ENCODE data around the gene TBC1D5. TPM values are rescaled to one million over a fixed set of nuclear protein-coding genes. Genes with fewer than 3 reads are reported as not detected.
"Not testable (repeated sequence)": the region's sequence is repeated elsewhere in the genome, so short reads cannot be mapped to it uniquely, and the experiment has no call there.

TBC1D5 gene
- polyA plus RNA-seq, 2 of the 4 experiments (the other 2 are of a cell fraction), result 36.7 to 72.2 TPM

GRCh38 chr3:17730318-17730967 lies 12.0 kb downstream of the TBC1D5 start:
- TF ChIP-seq USF2 (IDR thresholded peaks at IDR 0.05) (no peak), TP53 (CRISPR knock-in tag; IDR thresholded peaks at IDR 0.05) (no peak), SMC3 (IDR thresholded peaks at IDR 0.05) (no peak), CHD4 (IDR thresholded peaks at IDR 0.05; ENCODE audit: borderline replicate concordance) (no peak), RAD21 (conservative IDR thresholded peaks at IDR 0.05 in 1 of 2, IDR thresholded peaks at IDR 0.05 in 1 of 2) (no peak), ZFP36 (IDR thresholded peaks at IDR 0.05; ENCODE audit: borderline replicate concordance, partially characterized antibody) (no peak), ZNF302 (CRISPR knock-in tag; IDR thresholded peaks at IDR 0.05) (no peak), EHF (CRISPR knock-in tag; IDR thresholded peaks at IDR 0.05) (no peak), HES2 (IDR thresholded peaks at IDR 0.05) (no peak), NR3C1 (IDR thresholded peaks at IDR 0.05) (no peak), FOXS1 (CRISPR knock-in tag; IDR thresholded peaks at IDR 0.05) (no peak)
- Histone ChIP-seq H3K4me2 (no peak overlapping the region), H3K4me1 (no peaks in the 10 kb centered on the region), H3K4me3 (no peak overlapping the region), H3K27ac (no peak overlapping the region), H3K9me3 (peaks cover 5% of the 10 kb centered on the region; the same call in 1 of the 3 replicates)
- DNase-seq (ENCODE audit: low read depth in 1 of 2, low spot score in 1 of 2) (no peak), FAIRE-seq (no peak), ATAC-seq (no peak)
- whole genome bisulfite sequencing (ENCODE audit: missing lambda C conversion rate), result 80% methylated on average over 4 of the region's 4 CpGs
- POLR2A ChIA-PET, result no interaction called here
- CTCF ChIA-PET, result interaction anchor here (1.8 kb wide), 1 partner anchor 37 kb away, joined by 5 read pairs; no protein-coding TSS in a partner anchor

GRCh38 chr3:17726313-17726712 lies 16.1 kb downstream of the TBC1D5 start:
- Histone ChIP-seq H3K27ac (no peak overlapping the region), H3K4me2 (no peak overlapping the region), H3K4me1 (no peaks in the 10 kb centered on the region), H3K4me3 (no peak overlapping the region), H3K9me3 (peaks cover 5% of the 10 kb centered on the region; the same call in 1 of the 3 replicates)
- no peak for FAIRE-seq
- ChIA-PET POLR2A (no interaction called here), CTCF (no interaction called here)
- no peak for DNase-seq (ENCODE audit: low read depth in 1 of 2, low spot score in 1 of 2)
- WGBS (ENCODE audit: missing lambda C conversion rate), result 93% methylated on average over 1 of the region's 1 CpG
- no peak for TF ChIP-seq MAX (IDR thresholded peaks at IDR 0.05)
- ATAC-seq, result no peak

- ATAC-seq; POLR2A ChIA-PET; H3K9me3 ChIP-seq; H3K4me3 ChIP-seq; DNase-seq (ENCODE audit: low read depth in 1 of 2, low spot score in 1 of 2); H3K4me2 ChIP-seq; H3K27ac ChIP-seq; FAIRE-seq; CTCF ChIA-PET; H3K4me1 ChIP-seq: not testable (repeated sequence)
- WGBS (ENCODE audit: missing lambda C conversion rate), result 92% methylated on average over 5 of the region's 5 CpGs
These were observed 16.6 kb downstream of the TBC1D5 start for GRCh38 chr3:17725844-17726243.

- TF ChIP-seq MYC (IDR thresholded peaks at IDR 0.05; ENCODE audit: borderline replicate concordance, low read length), result no peak
- POLR2A ChIA-PET, result no interaction called here
- ATAC-seq (no peak), FAIRE-seq (no peak), DNase-seq (ENCODE audit: low read depth in 1 of 2, low spot score in 1 of 2) (no peak)
- no peak overlapping the region for H3K27ac ChIP-seq
- peaks cover 5% of the 10 kb centered on the region; the same call in 1 of the 3 replicates for H3K9me3 ChIP-seq
- no peak overlapping the region for H3K4me3 ChIP-seq
- peaks cover under 1% of the 10 kb centered on the region; the same call in 1 of the 3 replicates for H3K4me1 ChIP-seq
- CTCF ChIA-PET, result interaction anchor here (0.6 kb wide), 2 partner anchors 40 to 159 kb away, joined by 3 read pairs; no protein-coding TSS in a partner anchor
- WGBS (ENCODE audit: missing lambda C conversion rate), result 59% methylated on average over 1 of the region's 1 CpG
- H3K4me2 ChIP-seq, result no peak overlapping the region
These were observed 17.5 kb downstream of the TBC1D5 start for GRCh38 chr3:17724948-17725347.

GRCh38 chr3:17724122-17724521 lies 18.3 kb downstream of the TBC1D5 start:
- H3K4me1 ChIP-seq, result peaks cover 7% of the 10 kb centered on the region; the same call in 2 of the 3 replicates
- ATAC-seq, result no peak
- no peak overlapping the region for H3K4me3 ChIP-seq
- ChIA-PET CTCF (no interaction called here), POLR2A (no interaction called here)
- H3K27ac ChIP-seq, result no peak overlapping the region
- 92% methylated on average over 3 of the region's 3 CpGs for WGBS (ENCODE audit: missing lambda C conversion rate)
- TF ChIP-seq HDAC2 (IDR thresholded peaks at IDR 0.05), result no peak
- no peak for TF ChIP-seq ELK1 (IDR thresholded peaks at IDR 0.05; ENCODE audit: low read depth, low read length)
- no peak for TF ChIP-seq HEYL (CRISPR knock-in tag; IDR thresholded peaks at IDR 0.05)
- no peak for TF ChIP-seq POLR2A (IDR thresholded peaks at IDR 0.05; ENCODE audit: low read length)
- no peak for TF ChIP-seq ATOH8 (CRISPR knock-in tag; IDR thresholded peaks at IDR 0.05; ENCODE audit: low read depth)
- no peak for TF ChIP-seq RARB (CRISPR knock-in tag; IDR thresholded peaks at IDR 0.05)
- no peak for DNase-seq (ENCODE audit: low read depth in 1 of 2, low spot score in 1 of 2)
- peaks cover 5% of the 10 kb centered on the region; the same call in 1 of the 3 replicates for H3K9me3 ChIP-seq
- no peak for FAIRE-seq
- H3K4me2 ChIP-seq, result no peak overlapping the region

Data from A549 (cell line).